ENCODE measurements around the gene SREBF1. TPM values are rescaled to one million over a fixed set of nuclear protein-coding genes. Genes with fewer than 3 reads are reported as not detected.

Gene SREBF1
- total and polyA plus RNA-seq, 10 of the 15 experiments (the other 5 are each of a cell fraction or from before 2014, with no cell fraction given), result 1.4 to 84.6 (median 20.4) TPM

DNA sequence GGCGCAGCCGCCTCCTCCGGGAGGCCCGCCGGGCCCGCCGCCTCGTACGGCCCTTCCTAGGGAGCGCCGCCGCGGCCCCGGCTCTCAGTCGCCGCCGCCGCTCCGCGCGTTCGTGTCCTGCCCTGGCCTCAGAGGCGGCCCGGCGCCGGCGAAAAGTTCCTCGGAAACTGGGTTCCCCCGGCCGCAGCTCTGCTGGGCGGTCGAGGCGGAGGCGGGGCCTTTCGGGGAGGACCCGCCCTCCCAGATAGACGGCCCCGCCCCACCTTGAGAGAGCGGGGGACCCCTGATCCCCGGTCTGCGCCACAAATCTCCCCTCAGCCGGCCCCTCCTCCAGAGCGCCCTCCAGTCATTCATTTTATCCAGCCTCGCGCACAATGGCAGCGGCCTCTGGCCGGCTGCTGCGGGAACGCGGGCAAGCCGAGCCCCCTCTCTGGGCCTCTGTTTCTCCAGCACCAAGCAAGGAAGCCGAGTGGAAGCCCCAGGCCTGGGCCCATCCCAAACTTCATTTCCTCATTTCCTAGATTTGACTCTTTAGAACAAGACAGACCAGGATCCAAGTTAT lies at the start of gene SREBF1 (continued):
- TF ChIP-seq, protein P1, sequence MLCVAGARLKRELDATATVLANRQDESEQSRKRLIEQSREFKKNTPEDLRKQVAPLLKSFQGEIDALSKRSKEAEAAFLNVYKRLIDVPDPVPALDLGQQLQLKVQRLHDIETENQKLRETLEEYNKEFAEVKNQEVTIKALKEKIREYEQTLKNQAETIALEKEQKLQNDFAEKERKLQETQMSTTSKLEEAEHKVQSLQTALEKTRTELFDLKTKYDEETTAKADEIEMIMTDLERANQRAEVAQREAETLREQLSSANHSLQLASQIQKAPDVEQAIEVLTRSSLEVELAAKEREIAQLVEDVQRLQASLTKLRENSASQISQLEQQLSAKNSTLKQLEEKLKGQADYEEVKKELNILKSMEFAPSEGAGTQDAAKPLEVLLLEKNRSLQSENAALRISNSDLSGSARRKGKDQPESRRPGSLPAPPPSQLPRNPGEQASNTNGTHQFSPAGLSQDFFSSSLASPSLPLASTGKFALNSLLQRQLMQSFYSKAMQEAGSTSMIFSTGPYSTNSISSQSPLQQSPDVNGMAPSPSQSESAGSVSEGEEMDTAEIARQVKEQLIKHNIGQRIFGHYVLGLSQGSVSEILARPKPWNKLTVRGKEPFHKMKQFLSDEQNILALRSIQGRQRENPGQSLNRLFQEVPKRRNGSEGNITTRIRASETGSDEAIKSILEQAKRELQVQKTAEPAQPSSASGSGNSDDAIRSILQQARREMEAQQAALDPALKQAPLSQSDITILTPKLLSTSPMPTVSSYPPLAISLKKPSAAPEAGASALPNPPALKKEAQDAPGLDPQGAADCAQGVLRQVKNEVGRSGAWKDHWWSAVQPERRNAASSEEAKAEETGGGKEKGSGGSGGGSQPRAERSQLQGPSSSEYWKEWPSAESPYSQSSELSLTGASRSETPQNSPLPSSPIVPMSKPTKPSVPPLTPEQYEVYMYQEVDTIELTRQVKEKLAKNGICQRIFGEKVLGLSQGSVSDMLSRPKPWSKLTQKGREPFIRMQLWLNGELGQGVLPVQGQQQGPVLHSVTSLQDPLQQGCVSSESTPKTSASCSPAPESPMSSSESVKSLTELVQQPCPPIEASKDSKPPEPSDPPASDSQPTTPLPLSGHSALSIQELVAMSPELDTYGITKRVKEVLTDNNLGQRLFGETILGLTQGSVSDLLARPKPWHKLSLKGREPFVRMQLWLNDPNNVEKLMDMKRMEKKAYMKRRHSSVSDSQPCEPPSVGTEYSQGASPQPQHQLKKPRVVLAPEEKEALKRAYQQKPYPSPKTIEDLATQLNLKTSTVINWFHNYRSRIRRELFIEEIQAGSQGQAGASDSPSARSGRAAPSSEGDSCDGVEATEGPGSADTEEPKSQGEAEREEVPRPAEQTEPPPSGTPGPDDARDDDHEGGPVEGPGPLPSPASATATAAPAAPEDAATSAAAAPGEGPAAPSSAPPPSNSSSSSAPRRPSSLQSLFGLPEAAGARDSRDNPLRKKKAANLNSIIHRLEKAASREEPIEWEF (IDR thresholded peaks at IDR 0.05; ENCODE audit: insufficient replicate concordance, low read depth, low read length), result no peak
- TF ChIP-seq SP1 (IDR thresholded peaks at IDR 0.05; ENCODE audit: low read depth, low read length), result no peak
- peak; percentile 67; the same call in 1 of the 2 replicates for TF ChIP-seq PML (IDR thresholded peaks at IDR 0.05; ENCODE audit: low read length)
- TF ChIP-seq ZNF217 (IDR thresholded peaks at IDR 0.05), result peak; percentile 8; the same call in 1 of the 2 replicates
- TF ChIP-seq SMAD5 (IDR thresholded peaks at IDR 0.05; ENCODE audit: low read depth), result no peak
- TF ChIP-seq, protein P2, sequence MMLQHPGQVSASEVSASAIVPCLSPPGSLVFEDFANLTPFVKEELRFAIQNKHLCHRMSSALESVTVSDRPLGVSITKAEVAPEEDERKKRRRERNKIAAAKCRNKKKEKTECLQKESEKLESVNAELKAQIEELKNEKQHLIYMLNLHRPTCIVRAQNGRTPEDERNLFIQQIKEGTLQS (IDR thresholded peaks at IDR 0.05; ENCODE audit: borderline replicate concordance, extremely low read depth, low read depth, low read length), result no peak
- peak; percentile 71; the same call in 1 of the 2 replicates for TF ChIP-seq LARP7 (IDR thresholded peaks at IDR 0.05)
- TF ChIP-seq NFXL1 (IDR thresholded peaks at IDR 0.05; ENCODE audit: borderline replicate concordance), result no peak
- peak; percentile 18; the same call in 1 of the 2 replicates for TF ChIP-seq ZNF24 (IDR thresholded peaks at IDR 0.05)
- no peak for TF ChIP-seq IRF3 (IDR thresholded peaks at IDR 0.05)
- TF ChIP-seq, protein P3, sequence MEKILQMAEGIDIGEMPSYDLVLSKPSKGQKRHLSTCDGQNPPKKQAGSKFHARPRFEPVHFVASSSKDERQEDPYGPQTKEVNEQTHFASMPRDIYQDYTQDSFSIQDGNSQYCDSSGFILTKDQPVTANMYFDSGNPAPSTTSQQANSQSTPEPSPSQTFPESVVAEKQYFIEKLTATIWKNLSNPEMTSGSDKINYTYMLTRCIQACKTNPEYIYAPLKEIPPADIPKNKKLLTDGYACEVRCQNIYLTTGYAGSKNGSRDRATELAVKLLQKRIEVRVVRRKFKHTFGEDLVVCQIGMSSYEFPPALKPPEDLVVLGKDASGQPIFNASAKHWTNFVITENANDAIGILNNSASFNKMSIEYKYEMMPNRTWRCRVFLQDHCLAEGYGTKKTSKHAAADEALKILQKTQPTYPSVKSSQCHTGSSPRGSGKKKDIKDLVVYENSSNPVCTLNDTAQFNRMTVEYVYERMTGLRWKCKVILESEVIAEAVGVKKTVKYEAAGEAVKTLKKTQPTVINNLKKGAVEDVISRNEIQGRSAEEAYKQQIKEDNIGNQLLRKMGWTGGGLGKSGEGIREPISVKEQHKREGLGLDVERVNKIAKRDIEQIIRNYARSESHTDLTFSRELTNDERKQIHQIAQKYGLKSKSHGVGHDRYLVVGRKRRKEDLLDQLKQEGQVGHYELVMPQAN (conservative IDR thresholded peaks at IDR 0.05), result 0 out of 2 replicates have a peak, but pooled peaks have one; percentile 6
- no peak for TF ChIP-seq ZNF274 (IDR thresholded peaks at IDR 0.05; ENCODE audit: insufficient read depth, insufficient read length)
- TF ChIP-seq TBL1XR1 (IDR thresholded peaks at IDR 0.05; ENCODE audit: low read depth, low read length), result no peak
- no peak for TF ChIP-seq MTA3 (IDR thresholded peaks at IDR 0.05; ENCODE audit: borderline replicate concordance, low read length)

Measured in GM12878 (cell line).